Right lobe of liver (tissue), 6 donors: ENCODE measurements around the gene CLCN3. TPM values are rescaled to one million over a fixed set of nuclear protein-coding genes. Genes with fewer than 3 reads are reported as not detected.

Experiments used
- ATAC-seq, 4 donors: fragments of 200-7000 bp; cut with Tn5 transposase; one replicate each; pipeline ENCODE4 v1.9.1; 2020; ENCODE audit warnings: mild to moderate bottlenecking in 4 of 4, moderate library complexity in 4 of 4
- DNase-seq, 3 donors: peaks; one replicate each; pipeline ENCODE4 v3.0.0-alpha.2; 2020
- H3K27ac ChIP-seq, 3 donors: fragments of 200-600 bp; one replicate each; pipeline ENCODE4 v1.8.0; 2022
- H3K27me3 ChIP-seq, 2 donors: fragments of 200-600 bp; one replicate each; pipeline ENCODE4 v1.8.0; 2022
- H3K36me3 ChIP-seq, 4 donors: fragments of 200-600 bp; sonication (generic) in 1 of 4; one replicate each; pipeline versions ENCODE4 v1.5.1 to v1.8.0; 2017 to 2022; ENCODE audit warnings: control low read depth in 1 of 4
- H3K4me1 ChIP-seq, 4 donors: fragments of 200-600 bp; sonication (generic) in 1 of 4; one replicate each; pipeline versions ENCODE4 v1.5.1 to v1.8.0; 2017 to 2022; ENCODE audit warnings: control low read depth in 1 of 4
- H3K4me3 ChIP-seq, 3 donors: fragments of 200-600 bp; one replicate each; pipeline ENCODE4 v1.8.0; 2022
- H3K9me3 ChIP-seq, 4 donors: fragments of 200-600 bp; sonication (generic) in 1 of 4; one replicate each; pipeline versions ENCODE4 v1.5.1 to v1.8.0; 2017 to 2022; ENCODE audit warnings: control low read depth in 1 of 4
- CTCF ChIP-seq, 4 donors: fragments of 200-600 bp in 3 of 4; fragments of 450-650 bp in 1 of 4; IDR thresholded peaks; one replicate each; pipeline versions ENCODE4 v1.5.1 to v1.8.0; 2016 to 2022; ENCODE audit warnings: antibody characterized with exemption in 4 of 4, mild to moderate bottlenecking in 2 of 4
- POLR2A ChIP-seq: fragments of 450-650 bp; IDR thresholded peaks from one replicate; pipeline ENCODE4 v1.6.1; 2017; ENCODE audit warnings: antibody characterized with exemption, mild to moderate bottlenecking
- WGBS: methylation state at CpG from one replicate; pipeline ENCODE4 v1.1.6; 2018; ENCODE audit warnings: low coverage, low lambda C conversion rate; ENCODE audit not compliant: insufficient coverage; ENCODE audit errors: missing lambda C conversion rate; 5-methylcytosine and 5-hydroxymethylcytosine counted together
- intact Hi-C, 2 donors: fragments of 100-400 bp; cut with DNase I; formaldehyde crosslinking; loops; one replicate each; pipeline versions ENCODE4 v1.11.2 to v1.14.1; 2022
- total RNA-seq, 6 experiments: library from RNA; depleted of rRNA in 2 of 6; stranded (reverse); fragments of >200 nt in 2 of 6; fragmentation: NEBNext Ultra II Directional in 3 of 6; extraction: Animal tissue kit (Norgen Biotek cat#: 25700) in 3 of 6; gene quantifications; one replicate each; pipeline versions ENCODE4 v1.1.0 to v1.2.4, GENCODE V29; 2016 to 2023
- donor health status: DM: no; HTN: yes; CAD: no.
- donor health status: DM: no; HTN: no; CAD: no.
- donor health status: DM: no; HTN: no; CAD: no.
- donor health status: DM: no; HTN: yes; CAD: no.
- donor health status: DM: no; HTN: yes; CAD: no.

Gene CLCN3
- total RNA-seq, 6 experiments from 2014 or later = 17.0 to 29.4 (median 19.6) TPM

- TF ChIP-seq POLR2A (no peak), CTCF (IDR thresholded peaks at IDR 0.05) (no peak)
- no peaks in the 10 kb centered on the region for H3K9me3 ChIP-seq
- peak overlapping the region in 2 of 3 donors; percentile 52 to 64 for H3K4me3 ChIP-seq
- H3K27me3 ChIP-seq = no peaks in the 10 kb centered on the region
- peak overlapping the region in 2 of 3 donors; percentile 96 to 99 for H3K27ac ChIP-seq
- no peak for ATAC-seq
- intact Hi-C loops = no loop called here
- peaks cover 0 to 5% (median 0%) of the 10 kb centered on the region in 4 donors for H3K4me1 ChIP-seq
- DNase-seq = no peak
- 92% methylated on average over 4 of the region's 4 CpGs for WGBS
- no peaks in the 10 kb centered on the region for H3K36me3 ChIP-seq
Measured at GRCh38 chr4:169618986-169619385, 1.4 kb upstream of the CLCN3 start.

GRCh38 chr4:169619518-169619957 lies 840 bp upstream of the CLCN3 start:
- Histone ChIP-seq H3K4me1 (peaks cover 0 to 5% (median 0%) of the 10 kb centered on the region in 4 donors), H3K27me3 (no peaks in the 10 kb centered on the region), H3K9me3 (no peaks in the 10 kb centered on the region), H3K27ac (peak overlapping the region; percentile 96 to 99 (median 98)), H3K4me3 (peak overlapping the region; percentile 52 to 71 (median 64)), H3K36me3 (no peaks in the 10 kb centered on the region)
- DNase-seq (peak in 2 of 3 donors; percentile 46 to 68), ATAC-seq (peak; percentile 65 to 69 (median 66))
- WGBS = 1% methylated on average over 10 of the region's 12 CpGs
- TF ChIP-seq POLR2A (no peak), CTCF (IDR thresholded peaks at IDR 0.05) (peak; percentile 57 to 70 (median 64))
- intact Hi-C loops = no loop called here

GRCh38 chr4:169620880-169621248 lies 486 bp downstream of the CLCN3 start:
- Histone ChIP-seq H3K9me3 (no peaks in the 10 kb centered on the region), H3K4me1 (peaks cover 0 to 5% (median 0%) of the 10 kb centered on the region in 4 donors), H3K4me3 (peak overlapping the region; percentile 52 to 71 (median 64)), H3K36me3 (no peaks in the 10 kb centered on the region), H3K27ac (peak overlapping the region; percentile 96 to 99 (median 98)), H3K27me3 (no peaks in the 10 kb centered on the region)
- WGBS = 2% methylated on average over 13 of the region's 14 CpGs
- intact Hi-C loops = no loop called here
- peak; percentile 3 to 16 (median 6) for ATAC-seq
- DNase-seq = peak in 1 of 3 donors; percentile 53
- TF ChIP-seq CTCF (IDR thresholded peaks at IDR 0.05) (no peak), POLR2A (no peak)

GRCh38 chr4:169621731-169622492 lies 1.5 kb downstream of the CLCN3 start:
- DNase-seq (no peak), ATAC-seq (no peak)
- Histone ChIP-seq H3K4me3 (peak overlapping the region; percentile 52 to 71 (median 64)), H3K9me3 (no peaks in the 10 kb centered on the region), H3K36me3 (no peaks in the 10 kb centered on the region), H3K27me3 (no peaks in the 10 kb centered on the region), H3K4me1 (peaks cover 0 to 12% (median under 1%) of the 10 kb centered on the region in 4 donors), H3K27ac (peak overlapping the region; percentile 96 to 99 (median 98))
- intact Hi-C loops = no loop called here
- TF ChIP-seq CTCF (IDR thresholded peaks at IDR 0.05) (no peak), POLR2A (no peak)
- WGBS = 3% methylated on average over 6 of the region's 6 CpGs
